Fibroblast of lung (primary cell): ENCODE data around the gene CX3CL1. TPM values are rescaled to one million over a fixed set of nuclear protein-coding genes. Genes with fewer than 3 reads are reported as not detected.

Experiments
- DNase-seq, 2 donors: peaks; one replicate each; pipeline versions ENCODE4 v3.0.0 to v3.0.0-alpha.2; 2010; ENCODE audit warnings: low read depth in 2 of 2
- H2AFZ ChIP-seq: 2 replicates; pipeline ENCODE4 v1.5.1; 2012; ENCODE audit warnings: low read length, control low read depth, inconsistent platforms
- H3K27ac ChIP-seq: 2 replicates; pipeline ENCODE4 v1.5.1; 2011; ENCODE audit warnings: low read length, control low read depth; ENCODE audit not compliant: insufficient read depth
- H3K27me3 ChIP-seq: 2 replicates; pipeline ENCODE4 v1.5.1; 2011; ENCODE audit warnings: mild to moderate bottlenecking, low read length; ENCODE audit not compliant: control insufficient read depth, insufficient read depth
- H3K36me3 ChIP-seq: 2 replicates; pipeline ENCODE4 v1.5.1; 2011; ENCODE audit warnings: low read length; ENCODE audit not compliant: control insufficient read depth, insufficient read depth
- H3K4me1 ChIP-seq: 2 replicates; pipeline ENCODE4 v1.5.1; 2011; ENCODE audit warnings: low read length; ENCODE audit not compliant: control insufficient read depth, insufficient read depth; ENCODE audit errors: extremely low read depth
- H3K4me2 ChIP-seq: 2 replicates; pipeline ENCODE4 v1.5.1; 2011; ENCODE audit warnings: low read length, control low read depth; ENCODE audit not compliant: insufficient read depth; ENCODE audit errors: extremely low read depth
- H3K4me3 ChIP-seq, 4 experiments: fragments of 200-600 bp in 1 of 4; sonication (generic) in 1 of 4; replicated peaks in 1 of 4; 2 replicates each; pipeline ENCODE4 v1.5.1; 2011 to 2016; ENCODE audit warnings: low read length in 4 of 4, low read depth in 3 of 4, mild to moderate bottlenecking in 3 of 4, control low read depth in 2 of 4, inconsistent platforms in 1 of 4, mixed read lengths in 1 of 4; ENCODE audit not compliant: insufficient read depth in 1 of 4; ENCODE audit errors: control extremely low read depth in 1 of 4
- H3K79me2 ChIP-seq: 2 replicates; pipeline ENCODE4 v1.5.1; 2012; ENCODE audit warnings: mild to moderate bottlenecking, low read length, inconsistent platforms; ENCODE audit not compliant: control insufficient read depth, insufficient read depth
- H3K9ac ChIP-seq: 2 replicates; pipeline ENCODE4 v1.5.1; 2011; ENCODE audit warnings: mild to moderate bottlenecking, low read length, control low read depth; ENCODE audit not compliant: insufficient read depth
- H3K9me3 ChIP-seq: 2 replicates; pipeline ENCODE4 v1.5.1; 2012; ENCODE audit warnings: low read depth, low read length; ENCODE audit not compliant: control insufficient read depth, insufficient read depth
- H4K20me1 ChIP-seq: 2 replicates; pipeline ENCODE4 v1.5.1; 2011; ENCODE audit warnings: low read length; ENCODE audit not compliant: control insufficient read depth, insufficient read depth; ENCODE audit errors: extremely low read depth
- CTCF ChIP-seq, 2 donors: IDR thresholded peaks in 1 of 2; conservative IDR thresholded peaks in 1 of 2; 1 replicate in 1 of 2; 2 replicates in 1 of 2; pipeline ENCODE4 v1.5.1; 2011 to 2012; ENCODE audit warnings: low read length in 2 of 2, control low read depth in 1 of 2, inconsistent platforms in 1 of 2, low read depth in 1 of 2, mild to moderate bottlenecking in 1 of 2
- EZH2 ChIP-seq: IDR thresholded peaks from 2 replicates; pipeline ENCODE4 v1.5.1; 2012; ENCODE audit warnings: low read length, control low read depth, mild to moderate bottlenecking; ENCODE audit errors: missing control alignments
- polyA plus RNA-seq, 2 donors: library from polyadenylated mRNA; depleted of rRNA in 1 of 2; stranded (reverse) in 1 of 2; unstranded in 1 of 2; fragments of >200 nt; gene quantifications; 2 replicates each; pipeline ENCODE4 v1.2.1, GENCODE V29; 2011 to 2012; ENCODE audit warnings: missing spikeins in 1 of 2
- total RNA-seq: library from RNA; depleted of rRNA; stranded (reverse); fragments of >200 nt; gene quantifications from 2 replicates; pipeline ENCODE4 v1.2.1, GENCODE V29; 2014

Gene CX3CL1
- total and polyA plus RNA-seq, 2 donors (not counting 1 experiment from before 2014, with no cell fraction given) = not detected

DNA sequence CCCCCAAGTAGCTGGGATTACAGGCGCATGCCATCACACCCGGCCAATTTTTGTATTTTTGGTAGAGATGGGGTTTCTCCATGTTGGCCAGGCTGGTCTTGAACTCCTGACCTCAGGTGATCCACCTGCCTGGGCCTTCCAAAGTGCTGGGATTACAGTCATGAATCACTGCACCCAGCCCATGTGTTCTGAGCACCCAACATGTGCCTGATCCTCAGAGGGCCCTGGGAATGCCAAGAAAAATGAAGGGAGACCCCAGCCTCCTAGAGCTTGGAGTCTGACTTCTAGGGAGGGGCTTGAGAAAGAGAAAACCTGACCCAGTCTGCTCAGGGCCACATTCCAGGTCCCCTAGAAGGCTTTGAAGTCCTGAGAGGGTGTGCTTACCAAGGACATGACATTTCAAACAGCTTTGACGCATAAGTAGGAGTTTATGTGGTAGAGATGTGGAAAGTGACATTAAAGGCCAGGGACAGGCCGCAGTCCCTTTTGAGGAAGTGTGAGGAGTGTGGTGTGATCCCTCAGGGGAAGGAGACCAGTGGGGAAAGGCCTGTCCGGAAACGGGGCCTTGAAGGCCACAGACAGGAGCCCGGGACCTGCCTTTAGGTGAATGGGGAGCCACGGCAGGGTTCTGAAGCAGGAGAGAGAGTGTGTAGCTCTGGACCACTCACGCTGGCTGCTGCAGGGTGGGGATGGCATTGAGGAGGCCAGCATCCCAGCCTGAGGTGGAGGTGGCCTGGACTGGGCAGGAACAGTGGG lies 14.8 kb upstream of the CX3CL1 start:
- Histone ChIP-seq H4K20me1 (no peaks in the 10 kb centered on the region), H3K4me1 (no peaks in the 10 kb centered on the region), H3K36me3 (no peaks in the 10 kb centered on the region), H3K4me2 (no peak overlapping the region), H3K27me3 (no peaks in the 10 kb centered on the region), H3K79me2 (no peaks in the 10 kb centered on the region), H3K9ac (no peak overlapping the region), H3K4me3 (no peak overlapping the region), H3K27ac (no peak overlapping the region), H3K9me3 (no peaks in the 10 kb centered on the region), H2AFZ (no peak overlapping the region)
- no peak for TF ChIP-seq CTCF (conservative IDR thresholded peaks at IDR 0.05 in 1 of 2, IDR thresholded peaks at IDR 0.05 in 1 of 2; ENCODE audit: low read depth in 1 of 2, low read length in 2 of 2)
- no peak for TF ChIP-seq EZH2
- DNase-seq = no peak

DNA sequence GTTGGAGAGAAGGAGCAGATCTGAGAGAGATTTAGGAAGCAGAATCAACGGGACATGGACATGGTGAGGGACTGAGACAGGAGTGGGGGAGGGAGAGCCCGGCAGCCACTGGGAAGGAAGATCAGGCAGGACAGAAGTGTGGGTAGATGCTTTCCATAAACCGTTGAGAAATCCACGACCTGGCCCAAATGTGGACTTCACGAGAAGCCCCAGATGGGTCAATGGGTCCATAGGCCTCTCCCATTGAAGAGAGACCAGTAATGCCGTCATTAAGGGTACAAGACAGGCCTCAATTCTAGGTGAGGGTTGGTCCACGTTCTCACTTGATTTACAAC lies 14.2 kb upstream of the CX3CL1 start:
- no peak overlapping the region for H3K9ac ChIP-seq
- H3K27ac ChIP-seq = no peak overlapping the region
- no peaks in the 10 kb centered on the region for H3K9me3 ChIP-seq
- no peak overlapping the region for H2AFZ ChIP-seq
- H3K4me2 ChIP-seq = no peak overlapping the region
- no peaks in the 10 kb centered on the region for H3K36me3 ChIP-seq
- H3K79me2 ChIP-seq = no peaks in the 10 kb centered on the region
- H4K20me1 ChIP-seq = no peaks in the 10 kb centered on the region
- DNase-seq = no peak
- no peak for TF ChIP-seq CTCF (conservative IDR thresholded peaks at IDR 0.05 in 1 of 2, IDR thresholded peaks at IDR 0.05 in 1 of 2; ENCODE audit: low read depth in 1 of 2, low read length in 2 of 2)
- TF ChIP-seq EZH2 = no peak
- no peak overlapping the region for H3K4me3 ChIP-seq
- H3K27me3 ChIP-seq = no peaks in the 10 kb centered on the region
- no peaks in the 10 kb centered on the region for H3K4me1 ChIP-seq

GRCh38 chr16:57358527-57359095 lies 13.7 kb upstream of the CX3CL1 start, which contains the start of gene CCL22:
CCL22 (plus strand) TSS chr16:57358783; CDS start chr16:57358817, 34 bp downstream.
- no peak within 1 kb of the TSS for H3K27ac ChIP-seq
- TF ChIP-seq EZH2 (no peak), CTCF (conservative IDR thresholded peaks at IDR 0.05 in 1 of 2, IDR thresholded peaks at IDR 0.05 in 1 of 2; ENCODE audit: low read depth in 1 of 2, low read length in 2 of 2) (no peak)
- no peak for DNase-seq
- H3K9ac ChIP-seq = no peak within 1 kb of the TSS
- no peak within 1 kb of the TSS for H3K4me3 ChIP-seq
- H3K79me2 ChIP-seq = no peaks in the 10 kb centered on the region
- H2AFZ ChIP-seq = no peak within 1 kb of the TSS
- H3K36me3 ChIP-seq = no peaks in the 10 kb centered on the region
- no peak within 1 kb of the TSS for H3K4me2 ChIP-seq
- H3K9me3 ChIP-seq = no peaks in the 10 kb centered on the region
- no peaks in the 10 kb centered on the region for H3K4me1 ChIP-seq
- H4K20me1 ChIP-seq = no peaks in the 10 kb centered on the region
- H3K27me3 ChIP-seq = no peaks in the 10 kb centered on the region
